D341Med (cell line): ENCODE data around the gene PLCB2.
A peak's percentile ranks its signal among the peaks of the same experiment; 100 is the strongest.

Experiments used
- DNase-seq: peaks from one replicate; pipeline ENCODE4 v3.0.0; 2012; ENCODE audit warnings: low spot score

The PLCB2 gene

GRCh38 chr15:40285151-40285550 lies 22.6 kb downstream of the PLCB2 start:
- DNase-seq = no peak

- DNase-seq = no peak
Observed at GRCh38 chr15:40283615-40284300, 24.0 kb downstream of the PLCB2 start.

GRCh38 chr15:40282869-40283614 lies 24.7 kb downstream of the PLCB2 start, which contains the start of gene ANKRD63:
ANKRD63 (minus strand) TSS chr15:40283064; CDS start chr15:40282586, 478 bp downstream.
- peak; percentile 88 for DNase-seq

GRCh38 chr15:40282147-40282868 lies 25.4 kb downstream of the PLCB2 start:
- peak; percentile 89 for DNase-seq

GRCh38 chr15:40281801-40282146 lies 26.0 kb downstream of the PLCB2 start:
- no peak for DNase-seq

GRCh38 chr15:40281057-40281800 lies 26.5 kb downstream of the PLCB2 start:
- no peak for DNase-seq

- no peak for DNase-seq
Observed at GRCh38 chr15:40280260-40281056, 27.3 kb downstream of the PLCB2 start.

GRCh38 chr15:40279437-40280141 lies 28.1 kb downstream of the PLCB2 start:
- DNase-seq = peak; percentile 89

- no peak for DNase-seq
Observed at GRCh38 chr15:40278026-40278425, 29.7 kb downstream of the PLCB2 start.

GRCh38 chr15:40277471-40277870 lies 30.3 kb downstream of the PLCB2 start:
- no peak for DNase-seq

- DNase-seq = no peak
Observed at GRCh38 chr15:40276927-40277326, 30.8 kb downstream of the PLCB2 start.

GRCh38 chr15:40275954-40276353 lies 31.8 kb downstream of the PLCB2 start:
- DNase-seq = no peak

- DNase-seq = no peak
Observed at GRCh38 chr15:40275523-40275922, 32.2 kb downstream of the PLCB2 start.

GRCh38 chr15:40274350-40275274 lies 33.1 kb downstream of the PLCB2 start:
- peak; percentile 88 for DNase-seq

- no peak for DNase-seq
Observed at GRCh38 chr15:40273428-40273827, 34.3 kb downstream of the PLCB2 start.

GRCh38 chr15:40272485-40273056 lies 35.2 kb downstream of the PLCB2 start:
- DNase-seq = no peak

- DNase-seq = no peak
Observed at GRCh38 chr15:40271685-40272484, 35.9 kb downstream of the PLCB2 start.

GRCh38 chr15:40270246-40270995 lies 37.3 kb downstream of the PLCB2 start:
- no peak for DNase-seq
